Vagina (tissue), 2 donors: ENCODE results near the gene FOXO3.

Experiments
- CTCF ChIP-seq, 3 experiments: fragments of 450-650 bp in 2 of 3; fragments of 200-600 bp in 1 of 3; sonication (generic) in 1 of 3; IDR thresholded peaks; one replicate each; pipeline ENCODE4 v1.5.1; 2017 to 2019; ENCODE audit warnings: antibody characterized with exemption in 3 of 3, mild to moderate bottlenecking in 2 of 3, moderate library complexity in 2 of 3
- POLR2A ChIP-seq, 2 donors: fragments of 450-650 bp; IDR thresholded peaks; one replicate each; pipeline ENCODE4 v1.6.1; 2017; ENCODE audit warnings: antibody characterized with exemption in 2 of 2, mild to moderate bottlenecking in 2 of 2, moderate library complexity in 2 of 2

- no peak for TF ChIP-seq CTCF (IDR thresholded peaks at IDR 0.05)
- no peak for TF ChIP-seq POLR2A (IDR thresholded peaks at IDR 0.05)
These were observed 74.9 kb downstream of the FOXO3 start for GRCh38 chr6:108635505-108636226.
